Measurements from ENCODE around the gene RPL15.
"Not testable (repeated sequence)": the region's sequence is repeated elsewhere in the genome, so short reads cannot be mapped to it uniquely, and the experiment has no call there.

Gene RPL15

GRCh38 chr3:23894254-23895061 lies 22.5 kb upstream of the RPL15 start:
- DNase-seq: no peak

DNA sequence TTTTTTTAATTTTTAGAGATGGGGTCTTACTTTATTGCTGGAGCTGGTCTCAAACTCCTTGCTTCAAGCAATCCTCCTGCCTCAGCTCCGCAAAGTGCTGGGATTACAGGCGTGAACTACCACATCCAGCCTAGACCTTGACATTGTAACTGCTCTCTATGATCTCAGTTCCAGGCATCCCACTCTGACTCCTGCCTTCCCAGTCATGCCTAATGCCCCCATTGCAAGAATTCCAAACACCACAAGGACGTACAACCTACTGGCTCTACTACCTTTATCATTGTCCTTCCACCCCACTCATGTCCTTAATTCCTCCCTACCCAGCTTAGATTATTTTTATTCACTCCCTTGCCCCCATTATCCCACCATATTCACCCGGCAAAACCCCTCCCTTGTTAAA lies 21.8 kb upstream of the RPL15 start:
- DNase-seq: no peak

- no peak for DNase-seq
Measured at GRCh38 chr3:23900744-23901143, 16.2 kb upstream of the RPL15 start.

DNA sequence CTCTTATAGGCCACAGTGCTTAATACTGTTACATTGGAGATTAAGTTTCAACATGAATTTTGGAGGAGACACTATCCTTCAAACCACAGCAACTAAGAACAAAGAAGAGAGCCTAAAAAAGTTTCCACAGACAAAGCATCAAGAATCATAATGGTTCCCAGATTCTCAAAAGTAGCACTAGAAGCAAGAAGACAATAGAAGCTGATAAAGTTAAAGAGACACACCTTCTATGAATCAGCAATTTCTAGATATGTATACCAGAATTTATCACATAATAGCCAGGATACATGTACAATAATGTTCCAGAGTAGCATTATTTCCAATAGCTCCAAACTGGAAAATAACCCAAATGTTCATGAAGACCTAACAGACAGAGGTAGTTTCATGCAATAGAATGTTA lies 12.4 kb upstream of the RPL15 start:
- DNase-seq: no peak

DNA sequence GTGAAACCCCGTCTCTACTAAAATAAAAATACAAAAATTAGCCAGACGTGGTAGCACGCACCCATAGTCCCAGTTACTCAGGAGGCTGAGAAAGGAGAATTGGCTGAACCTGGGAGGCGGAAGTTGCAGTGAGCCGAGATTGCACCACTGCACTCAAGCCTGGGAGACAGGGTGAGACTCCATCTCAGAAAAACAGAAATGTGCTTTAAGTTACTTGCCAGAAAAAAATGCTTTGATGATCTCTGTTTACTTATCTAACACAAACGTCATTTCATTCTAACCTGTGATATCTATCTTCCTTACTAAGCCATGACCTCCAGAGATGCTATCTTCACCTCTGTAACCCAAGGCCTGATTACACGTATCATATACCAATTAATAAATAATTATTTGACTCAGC lies 7.6 kb upstream of the RPL15 start:
- DNase-seq: no peak

DNA sequence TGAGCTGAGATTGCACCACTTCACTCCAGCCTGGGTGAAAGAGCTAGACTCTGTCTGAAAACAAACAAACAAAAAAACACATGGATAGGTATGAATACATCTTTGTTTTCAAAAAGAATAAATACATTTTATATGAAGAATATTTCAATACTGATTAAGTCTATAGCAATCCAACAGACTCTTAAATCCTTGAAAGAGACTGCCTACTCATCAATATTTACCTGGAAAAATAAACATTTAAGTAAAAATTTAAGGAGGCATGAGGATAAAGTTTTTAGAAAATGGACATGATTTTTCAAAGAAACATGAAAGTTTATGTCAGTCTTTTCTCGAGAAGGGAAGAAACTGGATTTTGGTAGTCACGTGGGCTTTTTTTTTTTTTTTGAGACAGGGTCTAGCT lies 5.5 kb upstream of the RPL15 start:
- DNase-seq: no peak

DNA sequence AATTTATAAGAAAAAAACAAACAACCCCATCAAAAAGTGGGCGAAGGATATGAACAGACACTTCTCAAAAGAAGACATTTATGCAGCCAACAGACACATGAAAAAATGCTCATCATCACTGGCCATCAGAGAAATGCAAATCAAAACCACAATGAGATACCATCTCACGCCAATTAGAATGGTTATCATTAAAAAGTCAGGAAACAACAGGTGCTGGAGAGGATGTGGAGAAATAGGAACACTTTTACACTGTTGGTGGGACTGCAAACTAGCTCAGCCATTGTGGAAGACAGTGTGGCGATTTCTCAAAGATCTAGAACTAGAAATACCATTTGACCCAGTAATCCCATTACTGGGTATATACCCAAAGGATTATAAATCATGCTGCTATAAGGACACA lies 4.6 kb upstream of the RPL15 start:
- DNase-seq: not testable (repeated sequence)

GRCh38 chr3:23913182-23913581 lies 3.8 kb upstream of the RPL15 start:
- no peak for DNase-seq

DNA sequence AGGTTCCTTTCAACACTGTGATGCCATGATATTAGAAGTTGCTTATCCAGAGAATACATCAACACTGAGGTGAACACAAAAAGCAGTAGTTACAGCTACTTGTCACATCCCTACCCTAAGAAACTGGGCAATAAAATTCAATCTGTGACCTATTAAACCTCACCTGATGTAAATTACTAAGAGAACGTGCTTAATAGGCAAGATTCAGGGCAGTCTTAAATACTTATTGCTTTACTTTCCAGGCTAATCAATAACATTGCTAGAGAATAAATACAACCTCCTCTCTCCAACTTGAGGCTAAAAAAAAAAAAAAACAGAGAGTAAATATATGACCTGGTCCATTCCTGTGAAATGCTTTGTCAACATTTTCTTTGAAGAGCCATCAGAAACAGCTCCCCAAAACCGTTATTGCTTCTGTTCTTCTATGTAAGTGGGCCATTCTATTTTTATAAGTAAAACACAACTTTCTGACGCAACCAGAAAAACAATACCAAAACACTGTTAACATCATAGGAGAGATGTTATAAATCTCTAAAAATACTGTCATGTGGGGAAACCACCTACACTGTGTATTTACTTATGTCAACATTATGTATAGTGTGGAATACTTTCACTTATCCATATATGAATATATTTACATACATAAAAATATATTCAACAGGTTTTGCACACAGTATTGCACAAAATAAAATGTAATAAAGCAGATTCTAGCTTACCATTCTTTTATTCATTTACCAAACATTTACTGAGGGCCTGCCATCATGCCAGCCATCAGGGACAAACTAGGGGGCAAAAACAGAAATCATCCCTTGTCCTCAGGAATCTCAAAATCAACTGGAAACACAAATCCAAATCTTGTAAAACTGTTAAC lies 2.8 kb upstream of the RPL15 start:
- no peak for DNase-seq

- DNase-seq: no peak
Measured at GRCh38 chr3:23915537-23916108, 1.3 kb upstream of the RPL15 start.

DNA sequence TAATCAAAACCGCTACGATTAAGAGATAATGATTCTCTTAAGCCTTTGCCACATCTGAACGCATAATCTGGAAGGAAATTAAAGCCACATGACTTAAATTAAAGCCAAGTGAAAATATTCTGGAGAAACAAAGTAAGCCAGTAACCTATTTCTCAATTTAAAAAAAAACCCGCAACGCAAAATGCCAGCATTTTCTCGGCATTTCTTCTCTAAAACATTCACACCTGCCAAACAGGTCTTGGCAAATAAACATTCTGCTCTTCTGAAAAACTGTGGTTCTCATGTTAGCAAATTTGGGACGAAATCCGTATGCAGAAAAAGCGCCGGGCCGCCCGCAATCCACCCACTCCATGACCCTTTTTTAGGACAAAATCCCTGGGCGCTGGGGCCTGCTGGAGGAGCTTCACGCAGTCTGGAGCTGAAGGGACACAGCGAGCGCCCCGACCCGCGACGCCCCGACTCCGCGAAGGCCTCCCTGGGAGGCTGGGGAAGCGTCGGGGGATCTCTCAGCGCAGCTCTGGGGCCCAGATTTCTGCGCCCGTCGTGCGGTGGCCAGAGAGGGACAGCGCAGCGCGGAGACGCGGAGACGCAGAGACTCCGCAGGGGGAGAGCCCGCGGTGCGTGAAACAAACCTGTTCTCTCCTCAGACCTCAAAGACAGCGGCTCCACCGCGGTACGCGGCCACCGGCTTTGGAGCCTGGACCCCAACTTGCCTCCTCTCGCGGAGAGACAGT lies 613 bp upstream of the RPL15 start:
- peak; percentile 55 for DNase-seq

DNA sequence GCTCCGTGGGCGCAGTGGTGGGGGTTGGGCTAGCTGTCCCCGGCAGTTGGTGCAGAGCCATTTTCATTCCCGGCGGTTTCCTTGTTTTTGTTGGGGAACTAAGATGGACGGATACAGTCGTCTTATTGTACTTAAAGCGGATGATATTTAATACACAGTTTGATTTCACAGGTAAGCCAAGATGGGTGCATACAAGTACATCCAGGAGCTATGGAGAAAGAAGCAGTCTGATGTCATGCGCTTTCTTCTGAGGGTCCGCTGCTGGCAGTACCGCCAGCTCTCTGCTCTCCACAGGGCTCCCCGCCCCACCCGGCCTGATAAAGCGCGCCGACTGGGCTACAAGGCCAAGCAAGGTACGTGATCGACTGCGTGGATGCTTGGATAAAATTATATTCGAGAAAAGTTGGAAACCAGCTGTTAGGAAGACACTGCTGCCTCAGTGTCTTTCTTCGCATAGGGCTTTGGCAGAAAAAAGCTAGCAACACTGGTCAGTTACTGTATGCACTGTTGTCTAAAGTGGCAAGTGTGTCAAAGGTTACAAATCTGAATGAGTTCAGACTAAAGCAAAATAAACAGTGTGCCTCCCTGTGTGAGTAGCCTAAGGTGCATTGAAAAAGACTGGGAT lies 859 bp downstream of the RPL15 start:
- peak; percentile 61 for DNase-seq

DNA sequence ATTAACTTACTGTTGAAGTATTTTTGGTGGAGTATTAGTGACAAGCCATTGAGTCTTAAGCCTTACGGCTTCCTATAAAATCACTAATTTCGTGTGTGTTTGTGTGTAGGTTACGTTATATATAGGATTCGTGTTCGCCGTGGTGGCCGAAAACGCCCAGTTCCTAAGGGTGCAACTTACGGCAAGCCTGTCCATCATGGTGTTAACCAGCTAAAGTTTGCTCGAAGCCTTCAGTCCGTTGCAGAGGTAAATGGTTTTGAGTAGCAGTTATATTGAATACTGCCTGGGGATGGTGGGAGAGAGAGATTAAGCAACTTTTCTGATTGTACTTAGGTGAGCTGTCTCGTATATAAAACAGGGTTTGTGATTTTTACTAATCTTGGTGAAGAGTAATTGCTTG lies 1.4 kb downstream of the RPL15 start:
- not testable (repeated sequence) for DNase-seq

- DNase-seq: no peak
Measured at GRCh38 chr3:23919628-23920027, 2.7 kb downstream of the RPL15 start.

DNA sequence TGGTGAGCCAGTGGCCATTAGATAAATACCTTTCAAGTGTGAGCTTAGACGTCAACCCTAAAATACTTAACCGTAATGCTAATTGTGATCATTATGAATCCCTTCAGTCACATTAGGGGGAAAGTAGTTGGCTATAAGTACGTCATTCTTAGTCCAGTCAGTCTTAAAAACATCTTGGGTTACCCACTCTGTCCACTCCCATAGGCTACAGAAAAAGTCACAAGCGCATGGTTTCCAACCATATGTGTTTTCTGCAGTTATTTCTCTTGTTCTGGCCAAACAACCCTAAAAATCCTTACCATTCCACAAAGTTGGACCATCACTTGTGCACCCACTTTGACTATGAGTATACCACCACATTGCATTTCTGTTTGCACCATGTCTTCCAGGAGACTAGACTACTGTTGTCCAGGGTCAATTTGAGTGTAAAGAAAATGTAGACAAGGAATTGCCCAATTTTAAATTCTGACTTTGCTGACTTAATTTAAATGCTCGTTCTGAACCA lies 3.3 kb downstream of the RPL15 start:
- DNase-seq: no peak

DNA sequence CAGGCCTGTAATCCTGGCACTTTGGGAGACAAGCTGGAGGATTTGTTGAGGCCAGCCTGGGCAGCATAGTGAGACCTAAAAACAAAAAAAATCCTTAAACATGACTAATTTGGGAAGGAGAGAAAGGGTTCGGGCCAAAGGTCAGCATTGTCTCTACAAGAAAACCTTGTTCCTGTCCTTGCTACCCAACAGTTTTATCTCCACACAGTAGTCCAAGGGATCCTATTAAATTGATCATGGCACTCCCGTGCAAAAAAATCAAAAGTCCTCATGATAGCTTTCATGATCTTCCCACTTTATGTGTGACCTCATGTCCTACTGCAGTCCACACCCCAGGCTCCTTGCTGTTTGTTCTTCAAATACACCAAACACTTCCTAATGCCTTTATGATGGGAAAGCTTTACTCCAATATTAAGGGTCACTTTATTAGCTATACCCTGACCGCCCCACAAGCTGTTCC lies 4.2 kb downstream of the RPL15 start:
- DNase-seq: no peak

- DNase-seq: no peak
Measured at GRCh38 chr3:23923786-23924185, 6.9 kb downstream of the RPL15 start.

- DNase-seq: no peak
Measured at GRCh38 chr3:23926246-23926645, 9.3 kb downstream of the RPL15 start.

GRCh38 chr3:23926736-23927135 lies 9.8 kb downstream of the RPL15 start:
- DNase-seq: no peak

DNA sequence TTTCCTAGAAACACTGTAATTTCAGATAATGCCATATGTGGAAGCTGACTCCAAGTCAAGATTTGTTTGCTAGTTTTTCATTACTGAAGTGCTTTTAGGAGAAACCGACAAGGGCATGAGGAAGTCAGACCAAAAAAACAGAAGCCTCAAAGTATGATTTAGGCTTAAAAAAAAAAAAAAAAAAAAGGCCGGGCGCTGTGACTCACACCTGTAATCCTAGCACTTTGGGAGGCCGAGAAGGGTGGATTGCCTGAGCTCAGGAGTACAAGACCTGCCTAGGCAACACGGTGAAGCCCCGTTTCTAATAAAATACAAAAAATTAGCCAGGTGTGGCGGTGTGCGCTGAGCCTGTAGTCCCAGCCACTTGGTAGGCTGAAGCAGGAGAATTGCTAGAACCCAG lies 11.6 kb downstream of the RPL15 start:
- peak; percentile 14 for DNase-seq

GRCh38 chr3:23931597-23931996 lies 14.7 kb downstream of the RPL15 start:
- no peak for DNase-seq

DNA sequence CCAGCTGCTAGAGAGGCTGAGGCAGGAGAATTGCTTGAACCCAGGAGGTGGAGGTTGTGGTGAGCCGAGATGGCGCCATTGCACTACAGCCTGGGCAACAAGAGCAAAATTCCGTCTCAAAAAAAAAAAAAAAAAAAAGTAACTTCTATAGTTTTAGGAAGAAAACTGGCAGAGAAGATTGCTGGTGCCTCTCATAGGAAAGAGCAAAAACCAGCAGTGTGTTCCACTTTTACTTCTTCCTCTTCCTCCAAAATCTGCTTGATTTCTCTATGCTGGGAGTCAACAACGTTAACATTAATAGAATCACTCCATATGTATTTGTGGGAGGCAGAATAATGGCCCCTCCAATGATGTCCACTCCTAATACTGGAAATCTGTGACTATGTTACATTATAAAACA lies 15.6 kb downstream of the RPL15 start:
- DNase-seq: no peak

Data from NCI-H2029 (cell line).